ENCODE results near the gene FKBP5. TPM values are rescaled to one million over a fixed set of nuclear protein-coding genes. Genes with fewer than 3 reads are reported as not detected.

The FKBP5 gene
- total and polyA plus RNA-seq, 10 of the 15 experiments (the other 5 are each of a cell fraction or from before 2014, with no cell fraction given): 29.0 to 123 (median 62.3) TPM

GRCh38 chr6:35725081-35725708, 36.5 kb upstream of the FKBP5 start:
- intact Hi-C loops (cut with micrococcal nuclease; ENCODE audit: unreplicated experiment) (no loop called here), in situ Hi-C loops (cut with MboI) (no loop called here)
- FAIRE-seq (no peak), DNase-seq (ENCODE audit: low read depth, low spot score) (no peak), ATAC-seq (no peak)
- Histone ChIP-seq H3K9me3 (replicated peaks; ENCODE audit: control insufficient read depth, insufficient read depth, low read length) (no peaks in the 10 kb centered on the region), H3K9ac (ENCODE audit: control insufficient read depth, insufficient read depth, low read length) (no peak overlapping the region), H3K27ac (ENCODE audit: control insufficient read depth, insufficient read depth) (no peak overlapping the region), H2AFZ (ENCODE audit: control insufficient read depth, low read depth, low read length) (no peak overlapping the region), H3K79me2 (ENCODE audit: control insufficient read depth, insufficient read depth, low read length) (no peaks in the 10 kb centered on the region), H3K4me1 (ENCODE audit: control insufficient read depth, insufficient read depth, low read length) (peaks cover 49% of the 10 kb centered on the region), H4K20me1 (ENCODE audit: control insufficient read depth, insufficient read depth) (no peaks in the 10 kb centered on the region), H3K4me3 (no peak overlapping the region), H3K27me3 (replicated peaks in 1 of 2; ENCODE audit: control insufficient read depth in 2 of 2, insufficient read depth in 2 of 2, low read length in 1 of 2) (no peaks in the 10 kb centered on the region), H3K36me3 (ENCODE audit: control insufficient read depth in 2 of 2, insufficient read depth in 2 of 2, low read length in 1 of 2) (no peaks in the 10 kb centered on the region), H3K4me2 (ENCODE audit: control insufficient read depth, insufficient read depth) (no peak overlapping the region)
- BruUV-seq (replicated peaks): no TSS peak
- ChIA-PET CTCF (interaction anchor here (1.4 to 1.8 kb wide), 3 partner anchors 11 to 38 kb away, joined by 4 to 9 read pairs (median 4); no protein-coding TSS in a partner anchor), SMC1A (ENCODE audit: uncharacterized antibody, unreplicated experiment) (interaction anchor here (0.7 to 1.9 kb wide), 4 partner anchors 11 to 56 kb away, joined by 3 to 8 read pairs (median 5); no protein-coding TSS in a partner anchor), POLR2A (no interaction called here), RAD21 (ENCODE audit: unreplicated experiment) (interaction anchor here (0.8 to 2.5 kb wide), 4 partner anchors 11 to 56 kb away, joined by 3 to 6 read pairs (median 4); partner anchors contain the start of gene ARMC12)
- 45% methylated on average over 5 of the region's 5 CpGs for WGBS (ENCODE audit: insufficient coverage, insufficient replicate concordance, low lambda C conversion rate, missing lambda C conversion rate)
- TF ChIP-seq NFXL1 (IDR thresholded peaks at IDR 0.05; ENCODE audit: borderline replicate concordance) (no peak), ZNF384 (IDR thresholded peaks at IDR 0.05; ENCODE audit: borderline replicate concordance, low read depth, low read length) (no peak), ASH2L (IDR thresholded peaks at IDR 0.05; ENCODE audit: borderline replicate concordance, low read depth) (no peak), ZNF687 (IDR thresholded peaks at IDR 0.05) (no peak), JUND (IDR thresholded peaks at IDR 0.05; ENCODE audit: low read depth, low read length) (no peak), MLLT1 (IDR thresholded peaks at IDR 0.05) (no peak), FOXM1 (IDR thresholded peaks at IDR 0.05; ENCODE audit: low read depth, low read length) (no peak), ZNF217 (IDR thresholded peaks at IDR 0.05) (no peak), IKZF2 (IDR thresholded peaks at IDR 0.05) (no peak)

All from GM12878 (cell line).